HG03139 (cell line): ENCODE results near the gene CILP2.

Source experiments
- ATAC-seq: cut with Tn5 transposase; IDR thresholded peaks from one replicate; pipeline ENCODE4 v1.9.1; 2021; ENCODE audit not compliant: unreplicated experiment

The CILP2 gene

DNA sequence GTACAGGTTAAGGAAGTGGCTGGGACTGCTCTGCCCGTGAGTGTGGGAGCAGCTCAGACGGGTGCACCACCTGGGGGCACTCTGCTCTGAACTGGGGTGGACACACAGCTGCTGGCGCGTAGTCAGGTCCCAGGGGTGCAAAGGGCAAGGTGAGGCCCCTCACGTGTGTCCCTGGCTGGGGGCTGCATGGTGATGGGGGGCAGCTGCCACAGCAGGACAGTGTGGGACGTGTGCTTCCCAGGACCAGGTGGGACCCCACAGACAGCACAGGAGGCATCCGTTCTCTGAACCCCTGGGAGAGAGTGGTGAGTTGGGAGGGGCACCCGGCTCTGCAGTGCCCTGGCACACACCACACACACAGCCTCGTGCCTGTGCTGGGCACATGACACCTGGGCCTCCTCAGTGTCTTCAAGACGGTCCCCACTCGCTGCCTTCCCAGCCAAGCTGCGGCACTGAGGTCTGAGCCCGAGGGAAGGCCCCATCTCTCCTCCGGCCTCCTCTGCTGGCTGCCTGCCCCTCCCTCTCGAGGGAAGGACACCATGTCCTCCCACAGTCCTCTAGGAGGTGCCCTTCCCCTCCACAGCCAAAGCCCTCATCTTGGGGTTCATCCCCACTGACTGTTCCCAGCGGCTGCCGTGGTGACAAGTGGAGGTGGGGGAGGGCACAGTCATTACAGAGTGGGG is 24.7 kb downstream of the CILP2 start:
- ATAC-seq: no peak

DNA sequence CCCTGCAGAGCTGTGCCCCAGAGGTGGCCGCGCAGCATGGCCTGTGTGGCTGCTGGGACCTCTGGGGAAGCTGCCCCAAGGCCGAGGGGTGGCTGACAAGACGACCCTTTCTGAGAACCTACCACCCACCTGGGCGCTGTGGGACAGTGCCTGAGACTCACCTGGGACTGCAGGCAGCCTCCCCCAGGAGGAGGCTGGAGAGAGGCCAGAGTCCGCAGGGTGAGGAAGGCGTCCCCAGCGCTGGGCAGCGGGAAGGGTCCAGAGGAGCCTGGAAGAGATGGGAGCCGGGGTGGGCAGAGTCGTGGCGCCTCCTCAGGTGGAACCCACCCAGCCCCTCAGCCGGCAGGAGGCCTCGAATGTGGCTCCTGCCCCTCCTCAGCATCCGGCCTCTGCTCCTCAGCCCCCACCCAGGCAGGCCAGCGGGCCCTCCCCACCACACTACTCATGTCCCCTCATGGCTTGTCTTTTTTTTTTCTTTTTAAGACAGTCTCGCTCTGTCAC is 25.3 kb downstream of the CILP2 start:
- ATAC-seq: no peak

DNA sequence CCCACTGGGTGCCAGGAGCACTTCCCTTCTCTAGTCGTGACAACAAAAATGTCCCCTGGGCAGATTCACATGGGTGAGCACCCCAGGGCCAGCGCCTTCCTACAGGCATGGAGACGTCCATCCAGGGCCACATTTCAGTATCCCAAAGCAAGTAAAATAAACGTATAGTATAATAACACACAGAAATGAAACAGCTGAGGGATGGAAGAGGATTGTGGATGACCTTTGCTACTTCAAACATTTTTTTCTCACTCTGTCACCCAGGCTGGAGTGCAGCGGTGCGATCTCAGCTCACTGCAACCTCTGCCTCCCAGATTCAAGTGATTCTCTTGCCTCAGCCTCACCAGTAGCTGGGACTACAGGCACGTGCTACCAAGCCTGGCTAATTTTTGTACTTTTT is 28.2 kb downstream of the CILP2 start:
- no peak for ATAC-seq

DNA sequence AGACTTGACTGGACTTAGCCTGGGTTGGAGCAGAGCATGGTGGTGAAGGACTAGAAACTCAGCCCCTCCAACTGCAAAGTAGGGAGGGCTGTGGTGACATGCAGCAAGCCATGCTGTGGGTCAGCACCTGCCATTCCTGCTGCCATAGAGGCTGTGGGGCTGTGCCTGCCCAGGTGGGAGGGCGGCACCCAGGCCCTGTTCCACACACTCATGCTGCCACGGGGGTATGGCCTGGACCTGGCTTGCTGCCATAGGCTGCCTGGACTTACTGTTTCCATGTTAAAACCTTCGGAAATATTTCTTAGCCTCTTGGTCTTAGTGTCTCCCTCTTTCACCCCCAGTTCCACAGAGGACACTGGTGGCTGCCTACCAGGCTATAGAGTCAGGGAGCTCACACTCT is 29.3 kb downstream of the CILP2 start:
- ATAC-seq: no peak

DNA sequence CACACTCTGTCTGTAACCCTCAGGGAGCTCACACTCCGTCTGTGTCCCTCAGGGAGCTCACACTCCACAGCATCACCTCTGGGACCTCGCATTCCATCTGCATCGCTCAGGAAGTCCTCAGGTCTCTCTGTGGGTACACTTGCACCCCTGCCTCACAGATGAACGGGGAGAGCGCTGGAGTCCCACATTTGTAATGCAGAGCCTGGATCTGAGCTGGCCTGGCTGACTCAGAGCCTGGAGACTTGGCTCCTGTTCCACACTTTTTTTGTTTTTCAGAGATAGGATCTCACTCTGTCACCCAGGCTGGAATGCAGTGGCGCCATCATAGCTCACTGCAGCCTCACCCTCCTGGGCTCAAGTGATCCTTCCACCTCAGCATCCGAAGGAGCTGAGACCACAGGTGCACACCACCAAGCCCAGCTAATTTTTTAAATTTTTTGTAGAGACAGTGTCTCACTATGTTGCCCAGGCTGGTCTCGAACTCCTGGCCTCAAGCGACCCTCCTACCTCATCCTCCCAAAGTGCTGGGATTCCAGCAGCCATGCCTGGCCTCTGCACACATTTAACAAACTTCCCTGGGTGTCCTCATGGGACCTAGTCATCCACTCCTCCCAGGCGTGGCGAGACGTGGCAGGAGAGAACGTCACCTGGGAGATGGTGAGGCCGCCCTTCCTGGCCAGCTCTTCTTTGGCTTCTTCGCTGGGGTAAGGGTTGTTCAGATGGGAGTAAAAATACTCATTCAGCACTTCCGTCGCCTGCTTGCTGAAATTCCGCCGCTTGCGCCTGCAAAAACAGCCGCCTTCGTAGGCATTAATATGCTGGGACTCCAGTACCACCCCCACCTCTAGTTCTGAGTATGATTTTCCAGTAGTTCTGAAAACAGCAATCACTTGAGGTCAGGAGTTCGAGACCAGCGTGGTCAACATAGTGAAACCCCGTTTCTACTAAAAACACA is 31.0 kb downstream of the CILP2 start:
- ATAC-seq: no peak

DNA sequence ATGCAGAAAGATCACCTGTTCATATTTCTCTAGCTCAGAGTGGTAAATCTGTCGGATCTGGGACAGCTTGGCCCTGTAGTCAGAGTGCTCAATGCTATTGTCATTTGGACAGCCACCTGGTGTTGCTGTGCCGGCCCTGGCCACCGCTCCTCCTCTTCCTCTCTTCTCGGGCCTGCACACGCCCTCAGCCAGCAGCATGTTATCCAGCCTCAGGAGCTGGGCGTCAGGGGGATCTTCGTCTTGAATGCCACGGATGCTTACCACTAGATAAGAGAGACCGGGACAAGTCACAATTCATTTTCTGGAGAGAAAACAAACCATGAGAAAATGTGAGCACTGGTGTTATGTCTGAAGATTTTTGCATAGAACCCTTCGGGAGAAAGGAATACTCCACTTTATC is 32.5 kb downstream of the CILP2 start:
- ATAC-seq: no peak

DNA sequence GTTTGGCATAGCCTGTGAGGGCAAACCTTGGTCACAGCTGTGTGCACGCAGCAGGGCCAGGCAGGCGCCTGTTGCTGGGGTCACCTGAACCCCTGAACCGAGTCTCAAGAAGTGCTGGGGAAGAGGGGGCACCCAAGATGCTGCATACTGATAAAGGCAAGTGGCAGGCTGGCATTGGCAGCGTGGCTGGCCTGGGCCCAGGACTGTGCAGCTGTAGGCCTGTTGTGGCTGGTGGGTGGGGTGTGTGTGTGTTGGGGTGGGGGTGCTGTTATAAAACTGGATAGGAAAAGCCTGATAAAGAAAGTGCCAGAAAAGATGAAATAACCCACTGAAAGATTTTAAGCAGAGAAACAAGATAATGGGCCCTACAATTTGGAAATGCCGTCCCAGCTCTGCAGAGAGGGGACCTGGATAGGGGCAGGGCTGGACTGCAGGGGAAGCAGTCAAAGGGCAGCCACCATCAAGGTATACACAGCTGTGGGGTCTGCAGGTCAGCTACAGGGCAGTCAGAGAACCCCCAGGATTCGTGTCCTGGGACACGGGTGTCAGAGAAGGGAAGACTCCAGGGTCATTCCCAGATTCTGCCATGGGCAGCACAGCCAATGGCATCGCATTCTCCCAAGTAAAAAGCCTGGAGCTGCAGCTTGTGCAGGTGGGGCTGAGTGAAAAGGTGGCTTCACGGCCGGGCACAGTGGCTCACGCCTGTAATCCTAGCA is 33.2 kb downstream of the CILP2 start:
- ATAC-seq: no peak

DNA sequence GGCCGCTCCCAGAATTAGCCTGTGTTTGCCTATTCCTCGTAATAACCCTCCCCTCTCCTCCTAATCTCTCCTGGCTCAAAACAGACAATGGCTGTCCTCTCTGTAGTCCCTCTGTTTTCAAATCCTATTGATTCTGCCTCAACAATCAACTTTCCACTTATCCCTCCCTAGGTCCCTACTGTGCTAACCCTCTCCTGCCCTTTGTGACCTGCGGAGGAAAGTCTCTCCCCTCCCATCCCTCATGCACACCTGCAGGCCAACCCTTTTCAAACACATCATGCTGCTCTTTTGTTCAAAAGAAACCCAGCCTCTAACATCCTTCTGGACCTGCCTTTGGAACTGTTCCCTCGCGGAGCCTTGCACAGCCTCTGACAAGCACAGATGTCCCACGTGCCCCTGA is 37.3 kb downstream of the CILP2 start:
- no peak for ATAC-seq

DNA sequence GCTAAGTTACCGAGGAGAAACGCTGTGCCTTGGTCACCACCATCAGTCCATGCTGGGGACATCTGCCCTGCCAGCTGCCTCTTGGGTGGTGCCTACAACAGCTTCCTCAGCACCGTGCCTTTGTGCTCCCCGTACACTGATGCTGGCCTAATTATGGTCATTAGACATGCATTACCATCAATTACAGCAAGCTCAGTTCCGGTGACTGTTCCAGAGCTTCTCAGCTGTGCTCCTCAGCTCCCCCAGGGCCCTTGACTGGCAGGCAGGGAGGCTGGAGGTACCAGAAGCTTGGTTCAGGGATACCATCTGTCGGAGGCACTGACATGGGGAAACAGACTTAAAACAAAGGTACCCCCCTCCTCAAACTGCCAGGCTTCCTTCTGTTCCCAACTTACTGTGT is 40.2 kb downstream of the CILP2 start:
- no peak for ATAC-seq

DNA sequence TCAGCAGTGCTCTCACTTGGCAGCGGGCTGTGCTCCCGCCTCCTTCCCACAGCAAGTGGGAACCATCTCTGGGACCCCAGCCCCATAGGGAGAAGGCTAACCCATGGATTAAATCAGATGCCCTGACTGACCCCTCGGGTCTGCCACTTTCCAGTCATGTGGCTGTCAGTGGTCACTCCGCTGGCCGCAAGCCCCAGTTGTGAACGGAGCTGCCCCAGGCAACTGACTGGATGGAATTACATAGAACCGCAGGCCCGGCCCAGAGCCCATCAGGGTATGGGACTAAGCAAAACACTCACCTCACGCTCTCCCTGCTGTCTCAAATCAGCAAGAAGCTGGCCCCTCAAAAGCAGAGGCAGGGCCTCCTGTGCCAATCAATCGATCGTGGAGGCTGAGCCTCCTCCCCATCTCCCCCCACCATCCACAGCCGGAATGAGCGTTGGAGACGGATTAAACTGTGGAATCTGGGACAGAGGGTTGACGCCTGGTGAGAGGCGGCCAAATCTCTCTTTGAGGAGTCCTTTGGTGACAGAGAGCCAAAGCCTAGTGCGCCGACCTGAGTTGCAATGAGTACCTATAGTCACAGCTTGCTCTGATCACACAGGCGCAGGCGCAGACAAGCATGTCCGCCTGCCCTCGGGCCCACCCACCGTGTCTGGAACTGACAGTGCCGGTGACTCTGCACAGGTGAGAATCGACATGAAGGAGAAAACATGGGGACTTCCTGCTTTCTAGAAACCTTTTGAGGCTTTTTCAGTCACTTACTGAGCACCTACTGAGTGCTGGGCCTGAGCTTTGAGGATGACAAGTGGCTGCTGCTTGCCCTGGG is 41.7 kb downstream of the CILP2 start:
- ATAC-seq: no peak

DNA sequence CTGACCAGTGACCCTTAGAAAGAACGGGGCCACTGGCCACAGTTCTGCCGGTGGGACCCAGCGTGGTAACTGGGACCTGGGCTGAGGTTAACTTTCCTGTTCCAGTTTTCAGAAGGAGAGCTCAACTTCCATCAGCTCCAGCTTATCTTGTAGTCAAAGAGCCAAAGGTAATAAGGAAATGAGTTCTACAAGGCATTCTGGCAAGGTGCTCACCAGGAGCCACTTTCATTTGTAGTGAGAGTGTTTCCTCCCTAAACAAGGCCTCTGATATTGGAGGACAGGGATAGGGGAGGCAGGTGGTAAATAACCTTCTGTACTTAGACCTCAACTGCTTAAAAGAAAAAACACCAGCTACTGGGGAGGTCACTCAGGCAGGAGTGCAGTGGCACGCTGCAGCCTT is 42.4 kb downstream of the CILP2 start:
- no peak for ATAC-seq

DNA sequence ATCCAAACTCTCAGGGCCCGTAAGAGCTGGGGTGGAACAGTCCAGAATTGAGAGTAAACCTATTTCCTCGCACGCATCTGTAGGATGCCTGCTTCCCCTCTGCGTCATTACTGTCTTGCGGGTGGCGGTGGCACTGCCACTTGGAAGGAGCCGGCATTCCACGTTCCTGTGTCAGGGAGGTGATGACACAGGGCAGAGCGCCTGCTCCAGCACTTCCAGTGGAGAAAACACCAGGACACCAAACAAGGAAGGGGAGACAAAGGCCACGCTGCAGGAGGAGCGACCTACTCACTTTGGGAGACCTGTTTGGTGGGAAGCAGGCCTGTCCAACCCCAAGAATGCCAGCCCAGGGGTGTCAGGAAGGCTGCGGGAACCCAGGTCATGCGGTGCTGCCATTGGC is 43.3 kb downstream of the CILP2 start:
- no peak for ATAC-seq

DNA sequence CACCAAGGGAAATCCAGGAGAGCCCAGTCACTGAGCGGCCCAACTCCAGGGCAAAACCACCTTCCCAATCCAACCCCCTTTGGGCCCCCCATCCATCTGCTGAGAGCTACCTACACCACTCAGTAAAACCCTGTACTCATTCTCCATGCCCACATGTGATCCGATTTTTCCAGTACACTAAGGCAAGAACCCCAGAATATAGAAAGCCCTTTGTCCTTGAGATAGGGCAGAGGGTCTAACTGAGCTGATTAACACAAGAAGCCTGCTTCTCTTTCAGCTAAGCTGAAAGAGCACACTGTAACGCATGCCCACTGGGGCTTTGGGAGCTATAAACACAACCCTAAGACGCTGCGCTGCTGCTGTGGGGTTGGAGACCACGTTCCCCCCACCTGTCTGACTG is 44.4 kb downstream of the CILP2 start:
- ATAC-seq: no peak

DNA sequence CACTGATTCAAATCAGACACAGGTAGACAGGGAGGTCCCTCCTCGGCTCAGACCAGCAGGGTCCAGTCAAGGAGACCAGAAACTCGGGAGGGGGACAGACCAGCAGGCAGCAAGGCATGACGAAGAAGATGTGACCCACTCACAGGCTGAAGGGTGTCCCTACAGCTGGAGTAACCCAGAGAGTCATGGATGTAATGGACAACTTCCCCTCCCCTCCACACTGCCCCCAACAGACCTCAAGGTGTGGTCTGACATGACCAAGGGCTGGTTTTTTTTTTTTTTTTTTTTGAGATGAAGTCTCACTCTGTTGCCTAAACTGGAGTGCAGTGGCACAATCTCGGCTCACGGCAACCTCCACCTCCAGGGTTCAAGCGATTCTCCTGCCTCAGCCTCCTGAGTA is 46.3 kb downstream of the CILP2 start:
- ATAC-seq: no peak

DNA sequence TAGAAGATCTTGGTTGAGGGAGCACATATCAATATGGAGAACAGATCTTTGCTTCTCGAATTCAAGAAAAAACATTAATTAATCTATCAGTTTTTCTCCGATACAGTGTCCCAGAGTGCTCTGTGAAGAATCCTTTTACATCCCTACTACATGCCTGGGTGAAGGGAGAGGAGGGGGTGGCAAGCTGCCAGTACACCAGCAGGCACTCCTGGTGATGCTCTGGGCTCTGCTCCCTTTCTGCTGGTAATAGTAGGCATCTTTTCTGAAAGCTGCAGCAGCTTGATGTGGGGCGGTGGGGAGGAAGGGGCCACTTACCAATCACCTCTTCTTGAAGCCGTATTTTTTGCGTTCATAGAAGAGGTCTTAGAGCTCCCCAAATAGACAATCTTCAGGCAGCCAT is 49.7 kb downstream of the CILP2 start:
- no peak for ATAC-seq

DNA sequence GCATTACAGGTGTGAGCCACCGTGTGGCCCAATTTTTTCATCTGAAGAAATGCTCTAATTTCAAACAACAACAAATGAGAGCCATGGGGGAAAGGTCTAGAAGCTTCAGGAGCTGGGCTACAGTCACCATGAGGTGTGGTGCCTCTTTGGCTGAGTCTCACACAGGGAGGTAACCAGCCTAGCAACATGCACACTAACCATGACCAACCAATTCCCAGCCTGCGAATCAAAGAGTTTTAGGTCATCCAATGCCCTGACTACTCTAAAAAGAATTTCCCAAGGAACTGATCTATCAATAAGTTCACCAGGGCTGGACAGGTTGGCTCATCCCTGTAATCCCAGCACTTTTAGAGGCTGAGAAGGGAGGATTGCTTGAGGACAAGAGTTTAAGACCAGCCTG is 50.5 kb downstream of the CILP2 start:
- no peak for ATAC-seq

DNA sequence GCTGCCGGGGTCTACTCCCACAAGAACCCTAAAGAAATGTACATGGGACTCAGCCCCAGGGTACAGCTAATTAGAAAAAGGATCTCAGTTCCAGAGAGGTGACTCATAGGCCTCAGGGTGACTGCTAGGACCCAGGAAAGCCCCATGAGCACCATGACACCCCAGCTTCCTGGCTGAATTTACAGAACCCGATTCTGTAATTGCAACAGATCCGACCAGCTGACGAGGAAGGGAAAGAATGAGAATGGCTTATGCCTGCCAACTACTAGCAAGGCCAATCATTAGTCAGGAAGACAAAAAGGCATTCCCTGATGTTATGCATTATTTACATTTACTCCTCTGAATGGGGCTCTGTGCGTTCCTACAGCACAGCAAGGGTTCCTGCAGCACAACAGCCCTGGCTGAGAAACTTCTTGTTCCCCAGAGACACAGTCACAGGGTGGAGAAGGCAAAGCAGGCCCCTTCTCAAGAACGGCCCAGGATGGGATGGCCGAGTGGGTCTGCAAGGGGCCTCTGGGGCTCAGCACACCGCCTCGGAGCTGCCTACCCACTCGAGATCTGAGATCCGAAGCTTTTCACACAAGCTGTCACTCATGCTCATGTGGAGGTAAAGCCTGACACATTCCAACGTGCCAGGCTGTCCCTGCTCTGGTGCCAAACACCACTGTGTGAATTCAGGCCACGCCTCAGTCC is 53.2 kb downstream of the CILP2 start:
- ATAC-seq: no peak

DNA sequence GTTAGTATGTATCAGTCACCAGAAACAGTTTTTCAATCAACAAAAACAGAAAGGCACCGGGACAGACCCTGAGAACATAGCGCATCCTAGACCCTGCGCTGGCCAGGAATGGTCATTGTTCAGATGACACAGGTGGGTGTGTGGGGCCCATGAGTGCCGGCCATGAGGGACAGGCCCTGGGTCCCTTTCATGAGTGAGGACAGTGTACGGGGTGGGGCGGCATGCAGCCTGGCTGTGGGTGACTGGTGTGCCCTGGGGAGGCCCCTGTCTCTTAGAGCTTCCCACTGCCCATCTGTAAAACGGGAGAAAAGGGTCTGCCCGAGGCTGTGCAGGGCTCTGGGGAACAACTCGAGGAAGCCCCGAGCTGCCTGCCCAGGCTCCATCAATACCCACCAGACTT is 54.6 kb downstream of the CILP2 start:
- no peak for ATAC-seq

DNA sequence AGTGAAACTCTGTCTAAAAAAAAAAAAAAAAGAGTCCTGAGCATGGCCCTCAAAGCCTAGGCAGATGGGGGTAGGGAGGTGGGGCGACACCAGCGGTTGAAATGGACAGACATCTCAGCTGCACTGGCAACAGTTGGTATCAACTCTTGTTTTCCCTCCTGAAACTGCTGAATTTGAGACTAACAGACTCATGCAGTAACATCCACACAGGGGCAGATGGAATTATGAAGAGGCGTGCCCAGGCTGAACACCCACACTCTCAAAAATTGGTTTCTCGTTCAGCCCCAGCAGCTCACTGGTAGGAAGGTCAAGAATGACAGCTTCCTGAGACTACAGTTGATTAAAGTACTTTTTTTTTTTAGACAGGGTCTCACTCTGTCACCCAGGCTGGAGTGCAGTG is 56.3 kb downstream of the CILP2 start:
- no peak for ATAC-seq

DNA sequence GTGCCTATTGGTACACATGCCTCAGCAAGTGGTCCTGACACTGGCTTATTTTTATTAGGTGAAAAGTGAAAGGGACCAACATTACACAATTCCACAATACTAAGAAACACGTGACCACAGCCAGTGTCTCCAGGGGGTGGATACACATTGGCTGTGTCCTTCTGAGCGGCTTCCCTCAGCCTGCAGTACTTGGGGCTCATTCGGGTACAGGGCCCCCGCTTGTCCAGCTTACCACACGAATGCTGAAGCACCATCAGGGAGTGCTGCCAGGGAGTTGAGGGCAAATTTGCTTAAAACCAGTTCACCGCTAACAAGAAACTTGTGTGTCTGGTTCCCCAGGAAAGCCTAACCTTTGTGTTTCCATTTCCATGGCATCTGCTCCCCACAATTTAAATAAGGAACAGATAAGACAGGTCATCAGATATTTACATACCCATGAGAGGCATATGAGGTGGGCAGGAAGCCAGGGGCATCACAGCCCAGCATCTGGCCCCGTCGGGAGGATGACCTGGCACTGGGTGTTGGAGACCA is 57.2 kb downstream of the CILP2 start:
- ATAC-seq: no peak
